ENCODE data around the gene LPAR3. TPM values are rescaled to one million over a fixed set of nuclear protein-coding genes. Genes with fewer than 3 reads are reported as not detected.

The LPAR3 gene
- total RNA-seq = 0.39 and 3.9 TPM in 2 replicates

GRCh38 chr1:84892705-84893618, at the start of gene LPAR3:
LPAR3 (minus strand) TSS chr1:84893206; CDS start chr1:84866120, 27,086 bp downstream.

Other genes with a start within 250 kb of the LPAR3 start
- 2.0 and 3.5 TPM in 2 replicates for gene SSX2IP, start 202.7 kb downstream of the LPAR3 start, total RNA-seq
- not detected in 2 replicates for gene MCOLN2, start 103.9 kb upstream of the LPAR3 start, total RNA-seq
- 0.39 TPM in 1 of 2 replicates, not detected in the other for gene MCOLN3, start 155.3 kb upstream of the LPAR3 start, total RNA-seq